ENCODE measurements around the gene PLA2G5. TPM values are rescaled to one million over a fixed set of nuclear protein-coding genes. Genes with fewer than 3 reads are reported as not detected.

The PLA2G5 gene
- total RNA-seq, 2 donors from 2014 or later = not detected

DNA sequence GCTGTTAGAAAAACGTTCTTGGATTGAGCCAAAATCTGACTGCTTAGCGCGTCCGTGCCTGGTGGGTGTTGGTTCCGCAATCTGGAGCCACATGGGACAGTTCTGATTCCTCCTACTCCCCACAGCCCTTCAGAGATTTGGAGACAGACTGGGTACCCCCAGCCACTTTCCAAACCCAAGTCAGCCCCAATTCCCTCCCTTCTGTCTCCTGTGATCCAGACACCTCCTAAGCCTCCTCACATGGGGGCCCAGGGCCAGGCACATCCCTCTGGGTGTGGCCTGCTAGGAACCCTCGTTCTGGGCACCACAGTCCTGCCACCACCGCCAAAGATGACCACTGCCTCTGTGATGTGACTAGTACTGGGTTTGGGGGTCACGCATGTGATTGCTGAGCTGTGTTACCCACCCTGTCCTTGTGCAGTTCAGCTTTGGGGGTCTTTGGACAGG, 4.8 kb downstream of the PLA2G5 start:
- TF ChIP-seq, protein P1, sequence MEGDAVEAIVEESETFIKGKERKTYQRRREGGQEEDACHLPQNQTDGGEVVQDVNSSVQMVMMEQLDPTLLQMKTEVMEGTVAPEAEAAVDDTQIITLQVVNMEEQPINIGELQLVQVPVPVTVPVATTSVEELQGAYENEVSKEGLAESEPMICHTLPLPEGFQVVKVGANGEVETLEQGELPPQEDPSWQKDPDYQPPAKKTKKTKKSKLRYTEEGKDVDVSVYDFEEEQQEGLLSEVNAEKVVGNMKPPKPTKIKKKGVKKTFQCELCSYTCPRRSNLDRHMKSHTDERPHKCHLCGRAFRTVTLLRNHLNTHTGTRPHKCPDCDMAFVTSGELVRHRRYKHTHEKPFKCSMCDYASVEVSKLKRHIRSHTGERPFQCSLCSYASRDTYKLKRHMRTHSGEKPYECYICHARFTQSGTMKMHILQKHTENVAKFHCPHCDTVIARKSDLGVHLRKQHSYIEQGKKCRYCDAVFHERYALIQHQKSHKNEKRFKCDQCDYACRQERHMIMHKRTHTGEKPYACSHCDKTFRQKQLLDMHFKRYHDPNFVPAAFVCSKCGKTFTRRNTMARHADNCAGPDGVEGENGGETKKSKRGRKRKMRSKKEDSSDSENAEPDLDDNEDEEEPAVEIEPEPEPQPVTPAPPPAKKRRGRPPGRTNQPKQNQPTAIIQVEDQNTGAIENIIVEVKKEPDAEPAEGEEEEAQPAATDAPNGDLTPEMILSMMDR (conservative IDR thresholded peaks at IDR 0.05) = no peak
- Histone ChIP-seq H3K4me1 (ENCODE audit: control insufficient read depth, insufficient read depth, low read length) (no peaks in the 10 kb centered on the region), H3K36me3 (ENCODE audit: control insufficient read depth, insufficient read depth, low read length) (no peaks in the 10 kb centered on the region), H3K4me3 (ENCODE audit: low read length) (no peak overlapping the region), H3K9ac (ENCODE audit: extremely low read depth, low read length, poor library complexity, severe bottlenecking) (no peak overlapping the region), H3K27ac (ENCODE audit: low read depth, low read length) (no peak overlapping the region), H3K9me3 (ENCODE audit: control insufficient read depth, low read length) (peaks cover 6% of the 10 kb centered on the region), H3K27me3 (ENCODE audit: control insufficient read depth, insufficient read depth, low read length, poor library complexity, severe bottlenecking) (no peaks in the 10 kb centered on the region)
- H3K4me3 Mint-ChIP-seq = no peak overlapping the region
- no peaks in the 10 kb centered on the region for H3K36me3 Mint-ChIP-seq (ENCODE audit: low read depth)
- H3K4me1 Mint-ChIP-seq = peaks cover under 1% of the 10 kb centered on the region
- WGBS, 2 experiments (ENCODE audit: insufficient coverage in 1 of 2, insufficient read length in 1 of 2) = 90 to 96% methylated on average over 8 of the region's 8 CpGs
- no peak for DNase-seq
- H3K27ac Mint-ChIP-seq = no peak overlapping the region
- no peaks in the 10 kb centered on the region for H3K9me3 Mint-ChIP-seq
- H3K27me3 Mint-ChIP-seq (ENCODE audit: insufficient read depth) = peaks cover 3% of the 10 kb centered on the region

DNA sequence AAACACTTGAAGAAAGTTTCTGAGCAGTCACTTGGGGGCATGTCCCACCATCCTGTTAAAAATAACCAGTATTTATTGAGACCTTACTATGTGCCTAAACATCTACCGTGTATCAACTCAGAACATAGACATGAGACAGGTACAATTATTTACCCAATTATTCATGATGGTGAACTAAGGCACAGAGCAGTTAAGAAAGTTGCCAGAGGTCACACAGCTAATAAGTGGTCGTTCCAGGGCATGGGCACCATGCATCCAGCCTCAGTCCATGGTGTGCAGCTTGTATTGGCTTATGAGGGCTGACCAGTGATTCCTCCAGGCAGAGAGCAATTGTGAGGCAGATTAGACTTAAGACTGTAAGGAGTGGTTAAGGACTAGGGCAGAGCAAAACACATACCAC, 5.4 kb downstream of the PLA2G5 start:
- Mint-ChIP-seq H3K27ac (no peak overlapping the region), H3K36me3 (ENCODE audit: low read depth) (no peaks in the 10 kb centered on the region), H3K9me3 (no peaks in the 10 kb centered on the region), H3K27me3 (ENCODE audit: insufficient read depth) (peaks cover 3% of the 10 kb centered on the region), H3K4me3 (no peak overlapping the region), H3K4me1 (peaks cover 3% of the 10 kb centered on the region)
- H3K9me3 ChIP-seq (ENCODE audit: control insufficient read depth, low read length) = peaks cover 6% of the 10 kb centered on the region
- H3K9ac ChIP-seq (ENCODE audit: extremely low read depth, low read length, poor library complexity, severe bottlenecking) = no peak overlapping the region
- WGBS, 2 experiments (ENCODE audit: insufficient coverage in 1 of 2, insufficient read length in 1 of 2) = 87 to 89% methylated on average over 2 of the region's 2 CpGs
- no peaks in the 10 kb centered on the region for H3K4me1 ChIP-seq (ENCODE audit: control insufficient read depth, insufficient read depth, low read length)
- DNase-seq = no peak
- H3K4me3 ChIP-seq (ENCODE audit: low read length) = no peak overlapping the region
- no peak overlapping the region for H3K27ac ChIP-seq (ENCODE audit: low read depth, low read length)
- TF ChIP-seq, protein P1 (conservative IDR thresholded peaks at IDR 0.05) = no peak
- H3K36me3 ChIP-seq (ENCODE audit: control insufficient read depth, insufficient read depth, low read length) = no peaks in the 10 kb centered on the region
- no peaks in the 10 kb centered on the region for H3K27me3 ChIP-seq (ENCODE audit: control insufficient read depth, insufficient read depth, low read length, poor library complexity, severe bottlenecking)

DNA sequence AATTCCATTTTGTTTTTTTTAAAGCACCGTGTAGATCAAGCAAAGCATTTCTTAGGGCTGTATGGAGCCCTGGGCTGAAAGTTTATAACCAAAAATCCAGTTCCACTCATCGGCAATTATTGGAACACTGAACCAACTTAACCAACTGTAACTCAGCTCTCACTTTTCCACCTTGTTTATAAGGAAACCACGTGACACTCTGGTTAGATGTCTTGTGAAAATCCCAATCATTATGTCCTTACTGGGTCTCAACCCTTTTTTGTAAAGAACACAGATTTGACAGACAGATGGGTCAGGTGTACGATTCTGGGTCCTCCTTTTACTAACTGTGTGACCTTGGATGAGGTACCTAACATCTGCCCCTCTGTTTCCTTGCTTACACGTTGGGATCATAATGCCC, 6.2 kb downstream of the PLA2G5 start:
- Histone ChIP-seq H3K27ac (ENCODE audit: low read depth, low read length) (no peak overlapping the region), H3K4me1 (ENCODE audit: control insufficient read depth, insufficient read depth, low read length) (no peaks in the 10 kb centered on the region), H3K27me3 (ENCODE audit: control insufficient read depth, insufficient read depth, low read length, poor library complexity, severe bottlenecking) (no peaks in the 10 kb centered on the region), H3K36me3 (ENCODE audit: control insufficient read depth, insufficient read depth, low read length) (no peaks in the 10 kb centered on the region), H3K9me3 (ENCODE audit: control insufficient read depth, low read length) (peaks cover 6% of the 10 kb centered on the region), H3K9ac (ENCODE audit: extremely low read depth, low read length, poor library complexity, severe bottlenecking) (no peak overlapping the region), H3K4me3 (ENCODE audit: low read length) (no peak overlapping the region)
- Mint-ChIP-seq H3K27me3 (ENCODE audit: insufficient read depth) (peaks cover 3% of the 10 kb centered on the region), H3K27ac (no peak overlapping the region), H3K9me3 (no peaks in the 10 kb centered on the region), H3K4me3 (no peak overlapping the region), H3K4me1 (peaks cover 12% of the 10 kb centered on the region), H3K36me3 (ENCODE audit: low read depth) (no peaks in the 10 kb centered on the region)
- TF ChIP-seq, protein P1 (conservative IDR thresholded peaks at IDR 0.05) = no peak
- DNase-seq = no peak
- 78 to 85% methylated on average over 5 of the region's 5 CpGs for WGBS, 2 experiments (ENCODE audit: insufficient coverage in 1 of 2, insufficient read length in 1 of 2)

Data from endodermal cell (in vitro differentiated cells).